Left ventricle myocardium inferior (tissue), 1 donor: ENCODE measurements around the gene BTG1. TPM values are rescaled to one million over a fixed set of nuclear protein-coding genes. Genes with fewer than 3 reads are reported as not detected.
A peak's percentile ranks its signal among the peaks of the same experiment; 100 is the strongest.

ENCODE experiments used
- DNase-seq: peaks from one replicate; pipeline ENCODE4 v3.0.0-alpha.2; 2020
- H3K27ac ChIP-seq: fragments of 200-600 bp; replicated peaks from 2 replicates; pipeline ENCODE4 v1.8.0; 2021
- H3K27me3 ChIP-seq: fragments of 200-600 bp; 2 replicates; pipeline ENCODE4 v1.8.0; 2021; ENCODE audit warnings: low read depth
- H3K36me3 ChIP-seq: fragments of 200-600 bp; 2 replicates; pipeline ENCODE4 v1.8.0; 2021
- H3K4me1 ChIP-seq: fragments of 200-600 bp; 2 replicates; pipeline ENCODE4 v1.8.0; 2021
- H3K4me3 ChIP-seq: fragments of 200-600 bp; 2 replicates; pipeline ENCODE4 v1.8.0; 2021; ENCODE audit warnings: mild to moderate bottlenecking, moderate library complexity
- H3K9me3 ChIP-seq: fragments of 200-600 bp; replicated peaks from 2 replicates; pipeline ENCODE4 v1.8.0; 2021
- intact Hi-C: fragments of 100-400 bp; cut with micrococcal nuclease; formaldehyde crosslinking; loops from one replicate; pipeline ENCODE4 v1.11.0; 2022
- total RNA-seq: library from RNA; stranded (reverse); fragmentation: NEBNext Ultra II Directional; extraction: Animal tissue kit (Norgen Biotek cat#: 25700); gene quantifications from one replicate; pipeline ENCODE4 v1.2.1, GENCODE V29; 2021
- TF ChIP-seq, protein P1 (sequence below): fragments of 200-600 bp; IDR thresholded peaks from 2 replicates; pipeline ENCODE4 v1.8.0; 2021; ENCODE audit warnings: antibody characterized with exemption, mild to moderate bottlenecking, borderline replicate concordance
- donor health status: DM: no; HTN: yes; CAD: no; lungs with severe emphysema.

Gene BTG1
- total RNA-seq, 1 donor from 2014 or later: 79.4 TPM

DNA sequence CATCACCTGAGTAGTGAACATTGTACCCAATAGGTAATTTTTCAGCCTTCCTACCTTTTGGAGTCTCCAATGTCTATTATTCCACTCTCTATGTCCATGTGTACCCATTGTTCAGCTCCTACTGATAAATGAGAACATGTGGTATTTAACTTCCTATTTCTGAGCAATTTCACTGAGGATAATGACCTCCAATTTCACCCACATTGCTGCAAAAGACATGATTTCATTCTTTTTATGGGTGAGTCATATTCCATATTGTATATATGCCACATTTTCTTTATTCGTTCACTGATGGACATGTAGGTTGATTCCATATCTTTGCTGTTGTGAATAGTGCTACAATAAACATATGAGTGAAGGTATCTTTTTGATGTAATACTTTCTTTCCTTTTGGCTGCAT is 16.4 kb upstream of the BTG1 start:
- Histone ChIP-seq H3K4me3 (no peak overlapping the region), H3K36me3 (no peaks in the 10 kb centered on the region), H3K9me3 (no peaks in the 10 kb centered on the region), H3K4me1 (no peaks in the 10 kb centered on the region), H3K27ac (no peak overlapping the region), H3K27me3 (no peaks in the 10 kb centered on the region)
- intact Hi-C loops: no loop called here
- no peak for DNase-seq
- TF ChIP-seq, protein P1, sequence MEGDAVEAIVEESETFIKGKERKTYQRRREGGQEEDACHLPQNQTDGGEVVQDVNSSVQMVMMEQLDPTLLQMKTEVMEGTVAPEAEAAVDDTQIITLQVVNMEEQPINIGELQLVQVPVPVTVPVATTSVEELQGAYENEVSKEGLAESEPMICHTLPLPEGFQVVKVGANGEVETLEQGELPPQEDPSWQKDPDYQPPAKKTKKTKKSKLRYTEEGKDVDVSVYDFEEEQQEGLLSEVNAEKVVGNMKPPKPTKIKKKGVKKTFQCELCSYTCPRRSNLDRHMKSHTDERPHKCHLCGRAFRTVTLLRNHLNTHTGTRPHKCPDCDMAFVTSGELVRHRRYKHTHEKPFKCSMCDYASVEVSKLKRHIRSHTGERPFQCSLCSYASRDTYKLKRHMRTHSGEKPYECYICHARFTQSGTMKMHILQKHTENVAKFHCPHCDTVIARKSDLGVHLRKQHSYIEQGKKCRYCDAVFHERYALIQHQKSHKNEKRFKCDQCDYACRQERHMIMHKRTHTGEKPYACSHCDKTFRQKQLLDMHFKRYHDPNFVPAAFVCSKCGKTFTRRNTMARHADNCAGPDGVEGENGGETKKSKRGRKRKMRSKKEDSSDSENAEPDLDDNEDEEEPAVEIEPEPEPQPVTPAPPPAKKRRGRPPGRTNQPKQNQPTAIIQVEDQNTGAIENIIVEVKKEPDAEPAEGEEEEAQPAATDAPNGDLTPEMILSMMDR: no peak

DNA sequence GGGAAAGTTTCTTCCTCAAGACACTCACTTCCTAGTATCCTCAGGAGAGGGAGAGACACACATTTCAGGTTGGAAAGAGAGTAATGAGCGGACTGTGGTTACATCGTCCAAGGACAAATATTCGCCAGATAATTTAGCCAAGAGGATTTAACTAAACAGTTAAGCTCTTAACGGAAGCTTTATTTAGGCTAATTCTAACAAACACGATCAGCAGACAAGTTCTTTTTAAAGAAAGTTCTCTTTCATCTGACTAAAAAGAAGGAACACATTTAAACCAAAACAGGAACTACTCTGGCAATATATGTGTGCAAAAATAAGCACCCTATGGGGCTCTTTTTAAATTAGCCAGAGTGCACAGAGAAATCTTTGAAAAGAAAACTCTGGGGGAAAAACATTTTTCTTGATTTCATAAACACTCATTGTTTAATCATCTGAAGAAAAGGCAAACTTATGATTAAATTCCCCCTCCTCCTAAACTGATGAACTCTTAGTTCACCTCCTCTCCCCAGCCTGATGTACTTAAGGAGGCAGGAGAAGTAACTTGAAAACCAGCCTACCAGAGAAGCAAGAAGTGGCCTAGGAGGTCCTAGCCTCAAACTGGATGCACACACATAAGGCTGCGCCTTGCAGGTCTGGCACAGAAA is 13.3 kb upstream of the BTG1 start:
- TF ChIP-seq, protein P1: no peak
- H3K36me3 ChIP-seq: no peaks in the 10 kb centered on the region
- intact Hi-C loops: no loop called here

DNA sequence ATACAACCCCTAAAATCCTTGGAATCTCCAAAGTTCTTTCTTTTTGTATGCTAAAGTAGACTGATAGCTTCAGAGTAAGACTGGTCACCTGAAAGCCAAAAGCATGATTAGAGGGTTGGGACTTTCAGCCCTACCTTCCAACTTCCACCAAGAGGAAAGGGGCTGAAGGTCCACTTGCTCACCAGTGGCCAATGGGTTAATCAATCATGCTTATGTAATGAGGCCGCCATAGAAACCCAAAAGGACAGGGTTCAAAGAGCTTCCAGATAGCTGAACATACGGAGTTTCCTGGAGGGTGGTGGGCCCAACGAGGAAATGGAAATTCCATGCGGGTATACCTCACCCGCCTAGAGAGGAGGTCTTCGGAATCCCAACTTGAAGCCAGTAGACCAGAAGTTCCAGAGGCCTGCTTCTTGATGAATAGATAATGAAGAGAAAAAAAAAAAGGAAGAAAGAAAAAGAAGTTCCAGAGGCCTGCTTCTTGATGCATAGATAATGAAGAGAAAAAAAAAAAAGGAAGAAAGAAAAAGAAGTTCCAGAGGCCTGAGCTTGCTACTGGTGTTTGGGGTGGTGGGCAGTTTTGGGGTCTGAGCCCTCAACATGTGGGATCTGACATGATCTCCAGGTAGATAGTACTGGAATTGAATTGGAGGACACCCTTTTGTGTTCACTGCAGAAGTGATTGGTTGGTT is 11.2 kb upstream of the BTG1 start:
- DNase-seq: no peak
- Histone ChIP-seq H3K9me3 (no peaks in the 10 kb centered on the region), H3K27me3 (no peaks in the 10 kb centered on the region), H3K4me3 (no peak overlapping the region), H3K36me3 (no peaks in the 10 kb centered on the region), H3K4me1 (no peaks in the 10 kb centered on the region), H3K27ac (no peak overlapping the region)
- intact Hi-C loops: no loop called here
- TF ChIP-seq, protein P1: no peak

More for the DNA sequence above, 13.3 kb upstream of the BTG1 start:
- no peaks in the 10 kb centered on the region for H3K4me1 ChIP-seq
- H3K9me3 ChIP-seq: no peaks in the 10 kb centered on the region
- H3K27ac ChIP-seq: peak overlapping the region; percentile 11
- H3K4me3 ChIP-seq: no peak overlapping the region
- DNase-seq: no peak
- no peaks in the 10 kb centered on the region for H3K27me3 ChIP-seq

DNA sequence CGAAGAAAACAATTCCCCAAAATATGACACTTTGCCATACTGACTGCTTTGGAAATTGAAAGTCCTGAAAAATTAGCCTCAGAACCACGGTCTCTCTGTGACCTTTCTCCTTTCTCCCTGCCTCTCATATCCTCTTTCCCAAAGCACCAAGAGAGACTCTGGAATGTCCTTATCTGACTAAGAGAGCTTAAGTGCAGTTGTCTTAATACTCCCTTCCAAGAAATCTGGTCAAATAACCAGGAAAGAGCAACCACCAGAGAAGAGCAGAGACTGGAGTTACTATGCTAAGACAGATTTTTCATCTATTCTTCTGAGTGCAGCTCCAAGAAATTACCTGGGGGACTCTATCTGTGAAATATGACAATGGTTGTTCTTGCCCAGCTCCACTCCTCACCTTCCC is 10.5 kb upstream of the BTG1 start:
- intact Hi-C loops: no loop called here
- H3K9me3 ChIP-seq: no peaks in the 10 kb centered on the region
- H3K4me1 ChIP-seq: no peaks in the 10 kb centered on the region
- H3K27me3 ChIP-seq: no peaks in the 10 kb centered on the region
- no peak for DNase-seq
- H3K36me3 ChIP-seq: no peaks in the 10 kb centered on the region
- no peak overlapping the region for H3K27ac ChIP-seq
- TF ChIP-seq, protein P1: no peak
- H3K4me3 ChIP-seq: no peak overlapping the region

DNA sequence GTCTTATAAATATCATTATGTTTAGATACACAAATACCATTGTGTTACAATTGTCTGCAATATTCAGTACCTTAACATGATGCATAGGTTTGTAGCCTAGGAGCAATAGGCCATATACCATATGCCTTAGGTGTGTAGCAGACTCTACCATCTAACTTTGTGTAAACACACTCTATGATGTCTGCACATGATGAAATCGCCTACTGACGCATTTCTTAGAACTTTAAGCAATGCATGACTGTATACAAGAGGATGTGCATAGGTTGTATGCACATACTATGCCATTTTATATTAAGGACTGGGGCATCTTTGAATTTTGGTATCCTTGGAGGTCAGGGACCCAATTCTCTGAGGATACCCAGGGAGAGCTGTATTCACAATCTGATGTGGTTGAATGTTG is 10.1 kb upstream of the BTG1 start:
- Histone ChIP-seq H3K36me3 (no peaks in the 10 kb centered on the region), H3K27ac (no peak overlapping the region), H3K9me3 (no peaks in the 10 kb centered on the region), H3K27me3 (no peaks in the 10 kb centered on the region), H3K4me3 (no peak overlapping the region), H3K4me1 (no peaks in the 10 kb centered on the region)
- no peak for DNase-seq
- intact Hi-C loops: no loop called here
- TF ChIP-seq, protein P1: no peak
